GM12865 (cell line): ENCODE data around the gene CRHR1.

Experiments used
- DNase-seq: peaks from one replicate; pipeline ENCODE4 v3.0.0; 2010; ENCODE audit warnings: low read depth
- H3K4me3 ChIP-seq: 2 replicates; pipeline ENCODE4 v1.5.1; 2011; ENCODE audit warnings: mild to moderate bottlenecking, low read depth, low read length, control low read depth
- TF ChIP-seq, protein P1 (sequence below): IDR thresholded peaks from 2 replicates; pipeline ENCODE4 v1.5.1; 2011; ENCODE audit warnings: low read length, control low read depth, low read depth, inconsistent platforms; ENCODE audit not compliant: insufficient read depth; ENCODE audit errors: missing control alignments

Gene CRHR1

GRCh38 chr17:45758544-45758943 lies 25.6 kb upstream of the CRHR1 start:
- no peak overlapping the region for H3K4me3 ChIP-seq
- TF ChIP-seq, protein P1, sequence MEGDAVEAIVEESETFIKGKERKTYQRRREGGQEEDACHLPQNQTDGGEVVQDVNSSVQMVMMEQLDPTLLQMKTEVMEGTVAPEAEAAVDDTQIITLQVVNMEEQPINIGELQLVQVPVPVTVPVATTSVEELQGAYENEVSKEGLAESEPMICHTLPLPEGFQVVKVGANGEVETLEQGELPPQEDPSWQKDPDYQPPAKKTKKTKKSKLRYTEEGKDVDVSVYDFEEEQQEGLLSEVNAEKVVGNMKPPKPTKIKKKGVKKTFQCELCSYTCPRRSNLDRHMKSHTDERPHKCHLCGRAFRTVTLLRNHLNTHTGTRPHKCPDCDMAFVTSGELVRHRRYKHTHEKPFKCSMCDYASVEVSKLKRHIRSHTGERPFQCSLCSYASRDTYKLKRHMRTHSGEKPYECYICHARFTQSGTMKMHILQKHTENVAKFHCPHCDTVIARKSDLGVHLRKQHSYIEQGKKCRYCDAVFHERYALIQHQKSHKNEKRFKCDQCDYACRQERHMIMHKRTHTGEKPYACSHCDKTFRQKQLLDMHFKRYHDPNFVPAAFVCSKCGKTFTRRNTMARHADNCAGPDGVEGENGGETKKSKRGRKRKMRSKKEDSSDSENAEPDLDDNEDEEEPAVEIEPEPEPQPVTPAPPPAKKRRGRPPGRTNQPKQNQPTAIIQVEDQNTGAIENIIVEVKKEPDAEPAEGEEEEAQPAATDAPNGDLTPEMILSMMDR = no peak
- no peak for DNase-seq

GRCh38 chr17:45759761-45760160 lies 24.4 kb upstream of the CRHR1 start:
- DNase-seq = no peak
- H3K4me3 ChIP-seq = no peak overlapping the region
- TF ChIP-seq, protein P1 = no peak

DNA sequence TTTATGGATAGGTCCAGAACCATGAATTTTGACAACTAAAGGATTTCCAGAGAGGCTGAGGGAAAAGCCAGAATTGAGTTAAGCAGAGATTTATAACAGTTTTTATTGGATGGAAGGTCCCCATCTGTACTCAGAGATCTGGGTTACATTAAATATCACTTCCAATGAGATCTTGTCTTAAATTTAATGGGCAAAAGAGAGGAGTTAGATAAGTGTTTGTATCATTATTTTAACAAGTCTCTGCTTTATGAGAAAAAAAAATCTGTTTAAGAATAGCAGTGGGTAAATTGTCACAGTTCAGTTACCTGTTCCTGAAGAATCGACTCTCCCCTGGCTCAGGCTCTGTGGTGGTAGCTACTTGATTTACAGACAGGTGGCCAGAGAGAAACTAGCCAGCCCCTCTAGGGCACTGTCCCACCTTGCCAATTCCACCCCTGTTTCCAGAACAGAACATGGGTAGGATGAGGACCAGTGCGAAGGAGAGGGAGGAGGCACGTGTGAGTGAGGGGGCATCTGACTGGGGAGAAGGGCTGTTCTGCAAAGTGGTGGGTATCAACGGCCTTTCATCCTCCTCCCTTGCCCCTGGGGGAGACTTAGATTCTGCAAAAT lies 22.1 kb upstream of the CRHR1 start:
- TF ChIP-seq, protein P1 = no peak
- H3K4me3 ChIP-seq = no peak overlapping the region
- DNase-seq = no peak

- DNase-seq = no peak
- no peak overlapping the region for H3K4me3 ChIP-seq
- TF ChIP-seq, protein P1 = no peak
These were observed 20.9 kb upstream of the CRHR1 start for GRCh38 chr17:45763182-45763581.

- DNase-seq = no peak
- TF ChIP-seq, protein P1 = no peak
- no peak overlapping the region for H3K4me3 ChIP-seq
These were observed 19.6 kb upstream of the CRHR1 start for GRCh38 chr17:45764479-45764878.

DNA sequence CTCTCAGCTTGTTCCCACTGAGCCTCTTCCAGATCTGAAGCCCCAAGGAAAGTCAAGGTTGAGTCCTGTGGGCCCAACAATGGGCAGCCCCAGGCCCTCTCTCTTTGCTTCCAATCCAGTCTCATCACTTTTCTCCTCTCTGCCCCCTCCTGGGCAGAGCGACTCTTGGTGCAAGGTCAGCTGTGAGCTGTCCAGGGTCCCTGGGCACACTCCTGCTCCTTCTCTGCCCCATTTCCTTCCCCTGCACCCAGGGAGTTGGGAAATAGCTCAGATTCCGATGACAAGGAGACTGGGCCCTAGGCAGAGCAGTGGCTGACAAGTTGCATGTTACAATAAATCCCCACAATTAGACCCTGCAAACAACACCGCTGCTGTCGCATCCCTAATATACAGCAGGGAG lies 16.1 kb upstream of the CRHR1 start:
- TF ChIP-seq, protein P1 = no peak
- H3K4me3 ChIP-seq = no peak overlapping the region
- no peak for DNase-seq

DNA sequence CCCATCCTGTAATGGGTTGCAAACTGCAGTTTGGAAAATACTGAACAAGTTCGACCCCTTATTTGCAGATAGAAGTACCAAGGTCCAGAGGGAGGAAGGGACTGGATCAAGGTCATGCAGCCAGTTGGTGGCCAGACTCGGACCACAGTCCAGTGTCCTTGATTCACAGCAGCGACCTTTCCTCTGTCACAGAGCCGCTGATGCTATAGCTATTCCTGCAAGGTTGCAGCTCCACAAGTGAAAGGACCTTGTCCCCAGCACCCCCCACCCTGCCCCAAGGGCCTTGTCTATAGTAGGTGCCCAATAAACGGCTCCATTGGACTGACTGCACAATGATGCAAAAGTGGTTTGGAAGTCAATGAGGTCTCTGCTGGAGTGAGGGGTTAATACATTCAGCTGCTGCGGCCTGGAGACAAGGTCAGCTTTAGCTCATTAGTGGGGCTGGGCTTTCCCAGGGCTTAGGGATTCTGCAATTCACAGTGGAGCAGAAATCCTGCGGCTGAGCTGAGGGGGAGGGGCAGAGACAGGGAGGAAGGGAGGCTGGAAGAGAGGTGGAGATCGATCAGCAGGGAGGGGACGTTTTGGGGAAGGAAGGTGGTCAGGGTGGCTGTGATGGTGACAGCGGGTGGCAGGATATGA lies 13.4 kb upstream of the CRHR1 start:
- DNase-seq = no peak
- no peak overlapping the region for H3K4me3 ChIP-seq
- TF ChIP-seq, protein P1 = no peak
